Liver (tissue), 9 donors: ENCODE data around the gene ZNF862. TPM values are rescaled to one million over a fixed set of nuclear protein-coding genes. Genes with fewer than 3 reads are reported as not detected.

Experiments used
- DNase-seq: peaks from one replicate; pipeline ENCODE4 v3.0.0-alpha.2; 2017; ENCODE audit warnings: low spot score
- H3K27ac ChIP-seq, 2 donors: one replicate each; pipeline ENCODE4 v1.7.0; 2013; ENCODE audit warnings: inconsistent platforms in 2 of 2, low read length in 2 of 2, control low read depth in 1 of 2, low read depth in 1 of 2, mild to moderate bottlenecking in 1 of 2
- H3K27me3 ChIP-seq, 4 donors: one replicate each; pipeline versions ENCODE4 v1.6.1 to v1.7.0; 2013; ENCODE audit warnings: low read length in 3 of 4, inconsistent platforms in 1 of 4, mild to moderate bottlenecking in 1 of 4, moderate library complexity in 1 of 4; ENCODE audit not compliant: control insufficient read depth in 4 of 4, insufficient read depth in 4 of 4
- H3K36me3 ChIP-seq, 4 donors: one replicate each; pipeline versions ENCODE4 v1.6.1 to v1.7.0; 2013; ENCODE audit warnings: low read length in 3 of 4, mild to moderate bottlenecking in 3 of 4, low read depth in 1 of 4, moderate library complexity in 1 of 4; ENCODE audit not compliant: control insufficient read depth in 4 of 4, insufficient read depth in 3 of 4
- H3K4me1 ChIP-seq, 4 donors: one replicate each; pipeline versions ENCODE4 v1.6.1 to v1.7.0; 2013; ENCODE audit warnings: low read length in 3 of 4, mild to moderate bottlenecking in 3 of 4, moderate library complexity in 1 of 4; ENCODE audit not compliant: control insufficient read depth in 4 of 4, insufficient read depth in 4 of 4
- H3K4me3 ChIP-seq, 3 donors: one replicate each; pipeline versions ENCODE4 v1.6.1 to v1.7.0; 2013; ENCODE audit warnings: low read length in 3 of 3, control low read depth in 1 of 3, low read depth in 1 of 3, mild to moderate bottlenecking in 1 of 3
- H3K9ac ChIP-seq, 2 donors: one replicate each; pipeline ENCODE4 v1.7.0; 2013; ENCODE audit warnings: low read length in 2 of 2, mild to moderate bottlenecking in 2 of 2, moderate library complexity in 2 of 2, control low read depth in 1 of 2, low read depth in 1 of 2
- H3K9me3 ChIP-seq, 4 donors: one replicate each; pipeline versions ENCODE4 v1.6.1 to v1.7.0; 2013; ENCODE audit warnings: low read length in 3 of 4; ENCODE audit not compliant: control insufficient read depth in 4 of 4
- EGR1 ChIP-seq, 2 donors: IDR thresholded peaks; 2 replicates each; pipeline ENCODE4 v1.6.1; 2016 to 2018; ENCODE audit warnings: antibody characterized with exemption in 2 of 2, low read depth in 2 of 2
- FOXA1 ChIP-seq: IDR thresholded peaks from 2 replicates; pipeline ENCODE4 v1.6.1; 2016; ENCODE audit warnings: antibody characterized with exemption
- FOXA2 ChIP-seq: IDR thresholded peaks from 2 replicates; pipeline ENCODE4 v1.6.1; 2016; ENCODE audit warnings: antibody characterized with exemption
- GABPA ChIP-seq, 2 donors: IDR thresholded peaks in 1 of 2; conservative IDR thresholded peaks in 1 of 2; 2 replicates each; pipeline ENCODE4 v1.6.1; 2016; ENCODE audit warnings: antibody characterized with exemption in 2 of 2, mild to moderate bottlenecking in 1 of 2, moderate library complexity in 1 of 2
- HNF4A ChIP-seq, 2 donors: conservative IDR thresholded peaks; 2 replicates each; pipeline ENCODE4 v1.6.1; 2016; ENCODE audit warnings: antibody characterized with exemption in 2 of 2, mild to moderate bottlenecking in 2 of 2
- HNF4G ChIP-seq: IDR thresholded peaks from 2 replicates; pipeline ENCODE4 v1.6.1; 2016; ENCODE audit warnings: antibody characterized with exemption
- JUND ChIP-seq, 2 donors: IDR thresholded peaks; 2 replicates each; pipeline ENCODE4 v1.6.1; 2016; ENCODE audit warnings: antibody characterized with exemption in 2 of 2
- NR2F2 ChIP-seq: IDR thresholded peaks from 2 replicates; pipeline ENCODE4 v1.6.1; 2016; ENCODE audit warnings: antibody characterized with exemption
- RAD21 ChIP-seq, 2 donors: IDR thresholded peaks; 2 replicates each; pipeline ENCODE4 v1.6.1; 2016; ENCODE audit warnings: antibody characterized with exemption in 2 of 2, mild to moderate bottlenecking in 2 of 2
- REST ChIP-seq: IDR thresholded peaks from 2 replicates; pipeline ENCODE4 v1.6.1; 2016; ENCODE audit warnings: antibody characterized with exemption, mild to moderate bottlenecking
- RXRA ChIP-seq, 2 donors: IDR thresholded peaks; 2 replicates each; pipeline ENCODE4 v1.6.1; 2017 to 2018; ENCODE audit warnings: antibody characterized with exemption in 2 of 2, mild to moderate bottlenecking in 1 of 2
- SP1 ChIP-seq: IDR thresholded peaks from 2 replicates; pipeline ENCODE4 v1.6.1; 2018; ENCODE audit warnings: antibody characterized with exemption, mild to moderate bottlenecking
- TAF1 ChIP-seq: conservative IDR thresholded peaks from 2 replicates; pipeline ENCODE4 v1.6.1; 2016; ENCODE audit warnings: antibody characterized with exemption, mild to moderate bottlenecking
- YY1 ChIP-seq: IDR thresholded peaks from 2 replicates; pipeline ENCODE4 v1.6.1; 2016; ENCODE audit warnings: antibody characterized with exemption, mild to moderate bottlenecking
- WGBS: extraction: QIAGEN DNeasy Blood & Tissue Kit; methylation state at CpG from one replicate; pipeline ENCODE4 v1.1.7; 2013; 5-methylcytosine and 5-hydroxymethylcytosine counted together
- polyA plus RNA-seq, 2 donors: library from polyadenylated mRNA; stranded (reverse) in 1 of 2; unstranded in 1 of 2; fragments of 200-250 nt in 1 of 2; fragments of >200 nt in 1 of 2; fragmentation: Nextera tagmentation in 1 of 2; extraction: Ambion mirVana in 1 of 2; gene quantifications; one replicate each; pipeline versions ENCODE4 v1.2.1 to v1.2.3, GENCODE V29; 2013 to 2015
- total RNA-seq, 2 donors: library from RNA; depleted of rRNA; stranded (reverse); fragments of >200 nt; gene quantifications; one replicate each; pipeline ENCODE4 v1.2.3, GENCODE V29; 2014
- TF ChIP-seq, protein P1 (sequence below): IDR thresholded peaks from 2 replicates; pipeline ENCODE4 v1.6.1; 2016; ENCODE audit warnings: antibody characterized with exemption
- TF ChIP-seq, protein P2 (sequence below): fragments of 150-350 bp; IDR thresholded peaks from 2 replicates; pipeline ENCODE4 v1.5.1; 2017; ENCODE audit warnings: improper control_type of control experiment, low read depth, low read length; ENCODE audit not compliant: missing input control
- TF ChIP-seq, protein P3 (sequence below): IDR thresholded peaks from 2 replicates; pipeline ENCODE4 v1.6.1; 2016; ENCODE audit warnings: antibody characterized with exemption
- TF ChIP-seq, protein P4 (sequence below): IDR thresholded peaks from 2 replicates; pipeline ENCODE4 v1.6.1; 2016; ENCODE audit warnings: antibody characterized with exemption
- donor health status: healthy.
- donor health status: healthy.
- donor health status: healthy.
- donor health status: healthy.
- donor health status: healthy.

Gene ZNF862
- total and polyA plus RNA-seq, 4 donors, result 1.9 to 9.4 (median 3.8) TPM

GRCh38 chr7:149875396-149875795 lies 37.2 kb downstream of the ZNF862 start:
- H3K27me3 ChIP-seq, result no peaks in the 10 kb centered on the region
- DNase-seq, result no peak
- H3K9ac ChIP-seq, result no peak overlapping the region
- no peaks in the 10 kb centered on the region for H3K36me3 ChIP-seq
- peaks cover 5 to 36% (median 23%) of the 10 kb centered on the region in 4 donors for H3K4me1 ChIP-seq
- no peak overlapping the region for H3K27ac ChIP-seq
- TF ChIP-seq EGR1 (IDR thresholded peaks at IDR 0.05; ENCODE audit: low read depth in 2 of 2) (no peak), HNF4A (conservative IDR thresholded peaks at IDR 0.05) (no peak), JUND (IDR thresholded peaks at IDR 0.05) (no peak), TAF1 (no peak)
- TF ChIP-seq, protein P1, sequence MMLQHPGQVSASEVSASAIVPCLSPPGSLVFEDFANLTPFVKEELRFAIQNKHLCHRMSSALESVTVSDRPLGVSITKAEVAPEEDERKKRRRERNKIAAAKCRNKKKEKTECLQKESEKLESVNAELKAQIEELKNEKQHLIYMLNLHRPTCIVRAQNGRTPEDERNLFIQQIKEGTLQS, result no peak
- TF ChIP-seq, protein P2, sequence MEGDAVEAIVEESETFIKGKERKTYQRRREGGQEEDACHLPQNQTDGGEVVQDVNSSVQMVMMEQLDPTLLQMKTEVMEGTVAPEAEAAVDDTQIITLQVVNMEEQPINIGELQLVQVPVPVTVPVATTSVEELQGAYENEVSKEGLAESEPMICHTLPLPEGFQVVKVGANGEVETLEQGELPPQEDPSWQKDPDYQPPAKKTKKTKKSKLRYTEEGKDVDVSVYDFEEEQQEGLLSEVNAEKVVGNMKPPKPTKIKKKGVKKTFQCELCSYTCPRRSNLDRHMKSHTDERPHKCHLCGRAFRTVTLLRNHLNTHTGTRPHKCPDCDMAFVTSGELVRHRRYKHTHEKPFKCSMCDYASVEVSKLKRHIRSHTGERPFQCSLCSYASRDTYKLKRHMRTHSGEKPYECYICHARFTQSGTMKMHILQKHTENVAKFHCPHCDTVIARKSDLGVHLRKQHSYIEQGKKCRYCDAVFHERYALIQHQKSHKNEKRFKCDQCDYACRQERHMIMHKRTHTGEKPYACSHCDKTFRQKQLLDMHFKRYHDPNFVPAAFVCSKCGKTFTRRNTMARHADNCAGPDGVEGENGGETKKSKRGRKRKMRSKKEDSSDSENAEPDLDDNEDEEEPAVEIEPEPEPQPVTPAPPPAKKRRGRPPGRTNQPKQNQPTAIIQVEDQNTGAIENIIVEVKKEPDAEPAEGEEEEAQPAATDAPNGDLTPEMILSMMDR, result no peak
- no peak overlapping the region for H3K4me3 ChIP-seq
- 97% methylated on average over 4 of the region's 4 CpGs for WGBS
- no peaks in the 10 kb centered on the region for H3K9me3 ChIP-seq

DNA sequence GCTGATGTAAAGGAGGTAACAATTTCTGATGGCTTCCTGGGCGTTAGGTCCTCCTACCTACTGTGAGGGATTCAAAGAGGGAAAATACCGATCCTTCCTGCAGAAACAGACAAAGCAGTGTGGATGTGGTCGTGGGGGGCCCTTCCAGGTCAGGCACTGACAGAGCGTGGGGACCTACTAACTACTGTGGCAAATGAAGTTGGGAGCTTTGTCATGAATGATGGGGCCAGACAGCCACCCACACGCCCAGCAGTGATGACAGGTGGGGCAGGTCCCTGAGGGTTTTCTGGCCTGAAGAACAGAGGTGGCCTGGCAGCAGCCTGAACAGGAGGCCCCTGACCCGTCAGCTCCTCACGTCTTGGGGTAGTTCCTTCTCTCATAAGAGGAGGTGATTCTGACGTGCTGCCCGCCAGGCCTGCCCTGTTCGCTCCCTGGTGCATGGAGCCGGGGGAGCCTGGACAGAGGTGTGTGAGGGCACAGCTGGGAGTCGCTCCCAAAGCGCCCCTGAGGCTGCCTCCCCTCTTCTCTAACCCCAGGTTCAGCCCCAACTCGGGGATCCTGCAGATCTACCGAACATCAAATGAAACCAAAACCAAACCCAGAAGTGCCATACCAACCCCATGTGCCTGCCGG lies 39.8 kb downstream of the ZNF862 start:
- Histone ChIP-seq H3K27ac (no peak overlapping the region), H3K4me3 (no peak overlapping the region), H3K4me1 (peaks cover 5 to 35% (median 20%) of the 10 kb centered on the region in 4 donors), H3K27me3 (no peaks in the 10 kb centered on the region), H3K36me3 (no peaks in the 10 kb centered on the region), H3K9ac (no peak overlapping the region), H3K9me3 (no peaks in the 10 kb centered on the region)
- TF ChIP-seq TAF1 (no peak), JUND (IDR thresholded peaks at IDR 0.05) (no peak), NR2F2 (no peak), FOXA2 (no peak), FOXA1 (no peak), RAD21 (IDR thresholded peaks at IDR 0.05) (no peak), YY1 (no peak), GABPA (IDR thresholded peaks at IDR 0.05 in 1 of 2, conservative IDR thresholded peaks at IDR 0.05 in 1 of 2) (no peak), HNF4G (no peak), SP1 (no peak), REST (no peak), EGR1 (IDR thresholded peaks at IDR 0.05; ENCODE audit: low read depth in 2 of 2) (no peak), HNF4A (conservative IDR thresholded peaks at IDR 0.05) (no peak), RXRA (IDR thresholded peaks at IDR 0.05) (no peak)
- TF ChIP-seq, protein P1, result no peak
- TF ChIP-seq, protein P3, sequence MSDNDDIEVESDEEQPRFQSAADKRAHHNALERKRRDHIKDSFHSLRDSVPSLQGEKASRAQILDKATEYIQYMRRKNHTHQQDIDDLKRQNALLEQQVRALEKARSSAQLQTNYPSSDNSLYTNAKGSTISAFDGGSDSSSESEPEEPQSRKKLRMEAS, result no peak
- TF ChIP-seq, protein P4, sequence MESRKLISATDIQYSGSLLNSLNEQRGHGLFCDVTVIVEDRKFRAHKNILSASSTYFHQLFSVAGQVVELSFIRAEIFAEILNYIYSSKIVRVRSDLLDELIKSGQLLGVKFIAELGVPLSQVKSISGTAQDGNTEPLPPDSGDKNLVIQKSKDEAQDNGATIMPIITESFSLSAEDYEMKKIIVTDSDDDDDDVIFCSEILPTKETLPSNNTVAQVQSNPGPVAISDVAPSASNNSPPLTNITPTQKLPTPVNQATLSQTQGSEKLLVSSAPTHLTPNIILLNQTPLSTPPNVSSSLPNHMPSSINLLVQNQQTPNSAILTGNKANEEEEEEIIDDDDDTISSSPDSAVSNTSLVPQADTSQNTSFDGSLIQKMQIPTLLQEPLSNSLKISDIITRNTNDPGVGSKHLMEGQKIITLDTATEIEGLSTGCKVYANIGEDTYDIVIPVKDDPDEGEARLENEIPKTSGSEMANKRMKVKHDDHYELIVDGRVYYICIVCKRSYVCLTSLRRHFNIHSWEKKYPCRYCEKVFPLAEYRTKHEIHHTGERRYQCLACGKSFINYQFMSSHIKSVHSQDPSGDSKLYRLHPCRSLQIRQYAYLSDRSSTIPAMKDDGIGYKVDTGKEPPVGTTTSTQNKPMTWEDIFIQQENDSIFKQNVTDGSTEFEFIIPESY, result no peak
- TF ChIP-seq, protein P2, result no peak
- no peak for DNase-seq
- WGBS, result 94% methylated on average over 16 of the region's 16 CpGs
